Measurements from ENCODE around the gene DOK6.
A peak's percentile ranks its signal among the peaks of the same experiment; 100 is the strongest.

DOK6 gene

GRCh38 chr18:69683176-69683575 lies 282.5 kb downstream of the DOK6 start:
- DNase-seq (ENCODE audit: low read depth, low spot score) = no peak

- DNase-seq (ENCODE audit: low read depth, low spot score) = no peak
These were observed 284.1 kb downstream of the DOK6 start for GRCh38 chr18:69684789-69685188.

- no peak for DNase-seq (ENCODE audit: low read depth, low spot score)
These were observed 286.2 kb downstream of the DOK6 start for GRCh38 chr18:69686861-69687260.

GRCh38 chr18:69689121-69689759 lies 288.6 kb downstream of the DOK6 start:
- DNase-seq (ENCODE audit: low read depth, low spot score) = no peak

GRCh38 chr18:69691008-69691760 lies 290.5 kb downstream of the DOK6 start:
- DNase-seq (ENCODE audit: low read depth, low spot score) = no peak

- no peak for DNase-seq (ENCODE audit: low read depth, low spot score)
These were observed 296.4 kb downstream of the DOK6 start for GRCh38 chr18:69697069-69697468.

- DNase-seq (ENCODE audit: low read depth, low spot score) = no peak
These were observed 297.0 kb downstream of the DOK6 start for GRCh38 chr18:69697689-69698088.

- DNase-seq (ENCODE audit: low read depth, low spot score) = no peak
These were observed 300.6 kb downstream of the DOK6 start for GRCh38 chr18:69701305-69701704.

GRCh38 chr18:69703461-69703860 lies 302.8 kb downstream of the DOK6 start:
- no peak for DNase-seq (ENCODE audit: low read depth, low spot score)

- DNase-seq (ENCODE audit: low read depth, low spot score) = peak; percentile 37
These were observed 305.3 kb downstream of the DOK6 start for GRCh38 chr18:69705987-69706386.

- no peak for DNase-seq (ENCODE audit: low read depth, low spot score)
These were observed 308.2 kb downstream of the DOK6 start for GRCh38 chr18:69708844-69709243.

- DNase-seq (ENCODE audit: low read depth, low spot score) = peak; percentile 12
These were observed 314.6 kb downstream of the DOK6 start for GRCh38 chr18:69715191-69715795.

GRCh38 chr18:69717586-69717985 lies 316.9 kb downstream of the DOK6 start:
- peak; percentile 52 for DNase-seq (ENCODE audit: low read depth, low spot score)

GRCh38 chr18:69718912-69719547 lies 318.3 kb downstream of the DOK6 start:
- DNase-seq (ENCODE audit: low read depth, low spot score) = no peak

- DNase-seq (ENCODE audit: low read depth, low spot score) = no peak
These were observed 319.7 kb downstream of the DOK6 start for GRCh38 chr18:69720422-69720821.

GRCh38 chr18:69723434-69723833 lies 322.7 kb downstream of the DOK6 start:
- no peak for DNase-seq (ENCODE audit: low read depth, low spot score)

- no peak for DNase-seq (ENCODE audit: low read depth, low spot score)
These were observed 324.3 kb downstream of the DOK6 start for GRCh38 chr18:69725009-69725408.

- DNase-seq (ENCODE audit: low read depth, low spot score) = no peak
These were observed 325.3 kb downstream of the DOK6 start for GRCh38 chr18:69725855-69726508.

GRCh38 chr18:69727912-69728572 lies 327.4 kb downstream of the DOK6 start:
- peak; percentile 26 for DNase-seq (ENCODE audit: low read depth, low spot score)

GRCh38 chr18:69730664-69731063 lies 330.0 kb downstream of the DOK6 start:
- no peak for DNase-seq (ENCODE audit: low read depth, low spot score)

- no peak for DNase-seq (ENCODE audit: low read depth, low spot score)
These were observed 333.8 kb downstream of the DOK6 start for GRCh38 chr18:69734536-69734935.
